GM12875 (cell line): ENCODE results near the gene AIRE.

Experiments
- H3K4me3 ChIP-seq: one replicate; pipeline ENCODE4 v1.5.1; 2011; ENCODE audit warnings: low read depth, low read length, control low read depth
- TF ChIP-seq, protein P1 (sequence below): IDR thresholded peaks from 2 replicates; pipeline ENCODE4 v1.5.1; 2011; ENCODE audit warnings: low read depth, mild to moderate bottlenecking, control low read depth, inconsistent platforms, low read length, moderate library complexity, borderline replicate concordance; ENCODE audit not compliant: insufficient read depth

The AIRE gene

DNA sequence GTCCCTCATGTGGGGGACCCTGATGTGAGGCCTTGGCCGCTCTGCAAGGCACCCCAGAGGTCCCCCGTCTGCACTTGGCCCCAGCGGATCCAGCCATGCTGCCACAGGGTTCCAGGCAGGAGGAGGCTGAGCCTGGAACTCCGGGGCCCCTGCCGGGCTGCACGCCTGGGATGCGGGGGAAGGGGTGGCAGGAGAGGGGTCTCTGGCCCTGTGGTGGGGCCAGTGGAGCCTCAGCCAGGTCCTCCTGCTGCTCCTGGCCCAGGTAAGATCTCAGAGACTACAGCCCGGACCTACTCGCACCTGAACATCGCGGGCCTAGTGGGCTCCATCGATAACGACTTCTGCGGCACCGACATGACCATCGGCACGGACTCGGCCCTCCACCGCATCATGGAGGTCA, 27.0 kb downstream of the AIRE start:
- TF ChIP-seq, protein P1, sequence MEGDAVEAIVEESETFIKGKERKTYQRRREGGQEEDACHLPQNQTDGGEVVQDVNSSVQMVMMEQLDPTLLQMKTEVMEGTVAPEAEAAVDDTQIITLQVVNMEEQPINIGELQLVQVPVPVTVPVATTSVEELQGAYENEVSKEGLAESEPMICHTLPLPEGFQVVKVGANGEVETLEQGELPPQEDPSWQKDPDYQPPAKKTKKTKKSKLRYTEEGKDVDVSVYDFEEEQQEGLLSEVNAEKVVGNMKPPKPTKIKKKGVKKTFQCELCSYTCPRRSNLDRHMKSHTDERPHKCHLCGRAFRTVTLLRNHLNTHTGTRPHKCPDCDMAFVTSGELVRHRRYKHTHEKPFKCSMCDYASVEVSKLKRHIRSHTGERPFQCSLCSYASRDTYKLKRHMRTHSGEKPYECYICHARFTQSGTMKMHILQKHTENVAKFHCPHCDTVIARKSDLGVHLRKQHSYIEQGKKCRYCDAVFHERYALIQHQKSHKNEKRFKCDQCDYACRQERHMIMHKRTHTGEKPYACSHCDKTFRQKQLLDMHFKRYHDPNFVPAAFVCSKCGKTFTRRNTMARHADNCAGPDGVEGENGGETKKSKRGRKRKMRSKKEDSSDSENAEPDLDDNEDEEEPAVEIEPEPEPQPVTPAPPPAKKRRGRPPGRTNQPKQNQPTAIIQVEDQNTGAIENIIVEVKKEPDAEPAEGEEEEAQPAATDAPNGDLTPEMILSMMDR: no peak
- no peak overlapping the region for H3K4me3 ChIP-seq

DNA sequence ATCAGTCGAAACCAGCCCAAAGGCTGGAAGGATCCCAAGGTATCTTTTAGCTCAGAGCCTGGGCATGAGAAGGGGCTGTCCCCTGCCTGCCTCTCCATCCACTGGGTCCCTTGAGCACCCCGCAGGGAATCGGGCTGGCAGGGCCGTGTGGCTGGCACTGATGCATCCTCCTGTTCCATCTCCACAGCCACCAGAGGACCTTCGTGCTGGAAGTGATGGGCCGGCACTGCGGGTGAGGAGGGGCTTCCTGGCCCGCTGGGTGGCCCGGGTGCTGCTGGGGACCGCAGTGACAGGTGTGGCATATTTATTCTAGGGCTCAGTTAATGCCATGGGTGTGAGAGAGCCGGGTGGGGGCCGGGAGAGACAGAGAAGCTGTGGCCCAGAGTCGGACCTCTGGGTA, 27.8 kb downstream of the AIRE start:
- TF ChIP-seq, protein P1: no peak
- no peak overlapping the region for H3K4me3 ChIP-seq

DNA sequence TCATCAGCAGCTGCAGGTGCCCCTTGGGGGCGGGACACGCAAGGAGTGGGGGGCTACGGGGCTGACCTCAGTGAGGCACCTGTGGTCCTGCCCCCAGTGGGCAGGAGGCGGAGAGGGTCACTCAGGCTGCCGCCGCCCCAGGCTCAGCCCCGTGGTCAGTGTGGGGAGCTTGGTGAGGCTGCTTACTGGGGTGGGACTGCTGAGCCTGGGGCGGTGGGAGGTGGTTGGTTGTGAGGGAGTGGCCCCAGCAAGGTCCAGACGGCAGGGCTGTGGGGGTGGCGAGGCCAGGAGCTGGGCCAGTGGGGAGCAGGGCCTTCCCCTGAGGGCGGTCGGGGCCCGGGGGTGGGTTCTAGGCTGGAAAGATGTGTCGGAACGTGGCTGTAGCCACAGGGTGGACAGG, 28.5 kb downstream of the AIRE start:
- TF ChIP-seq, protein P1: no peak

DNA sequence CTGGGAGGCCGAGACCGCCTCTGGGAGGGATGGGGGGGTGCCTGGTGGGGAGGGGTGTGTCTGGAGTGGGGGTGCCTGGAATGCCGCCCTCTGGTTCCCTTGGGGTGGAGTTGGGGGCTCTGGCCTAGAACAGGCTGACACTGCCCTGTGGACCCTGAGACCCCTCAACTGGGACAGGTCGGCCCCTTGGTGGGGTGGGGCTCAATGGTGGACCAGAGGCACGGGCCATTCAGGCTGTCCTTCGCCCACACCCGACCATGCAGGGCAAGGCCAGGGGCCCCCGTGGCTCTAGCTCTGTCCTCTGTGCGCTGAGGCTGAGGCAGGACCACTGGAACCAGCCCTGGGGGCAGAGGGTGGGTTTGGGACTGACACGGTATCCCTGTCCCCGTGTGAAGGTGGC, 28.9 kb downstream of the AIRE start:
- H3K4me3 ChIP-seq: no peak overlapping the region
- TF ChIP-seq, protein P1: no peak

More for the DNA sequence above, 28.5 kb downstream of the AIRE start:
- H3K4me3 ChIP-seq: no peak overlapping the region

DNA sequence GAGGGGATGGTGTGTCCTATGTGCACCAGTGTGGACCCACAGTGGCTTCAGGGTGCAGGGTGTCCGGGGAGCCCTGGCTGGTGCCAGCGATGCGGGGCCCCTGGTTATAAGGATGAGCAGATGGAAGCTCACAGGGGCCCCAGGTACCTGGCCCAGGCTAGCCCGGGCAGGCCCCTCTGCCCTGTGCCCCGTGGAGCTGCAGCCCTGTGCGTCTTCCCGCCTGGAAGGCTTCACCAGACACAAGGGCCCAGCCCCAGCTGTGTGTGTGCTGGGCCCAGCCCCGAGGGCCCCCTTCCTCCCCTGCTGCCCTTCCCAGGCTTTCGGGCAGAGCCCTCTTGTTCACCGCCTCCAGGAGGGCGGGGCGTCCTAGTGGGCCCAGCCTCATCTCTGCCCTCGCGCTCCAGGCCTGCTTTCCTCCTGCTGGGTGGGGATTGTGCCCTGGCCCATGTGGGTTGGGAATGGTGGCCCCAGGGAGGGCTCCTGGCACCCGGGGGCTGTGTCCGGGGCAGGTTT, 30.1 kb downstream of the AIRE start:
- TF ChIP-seq, protein P1: no peak
- no peak overlapping the region for H3K4me3 ChIP-seq

DNA sequence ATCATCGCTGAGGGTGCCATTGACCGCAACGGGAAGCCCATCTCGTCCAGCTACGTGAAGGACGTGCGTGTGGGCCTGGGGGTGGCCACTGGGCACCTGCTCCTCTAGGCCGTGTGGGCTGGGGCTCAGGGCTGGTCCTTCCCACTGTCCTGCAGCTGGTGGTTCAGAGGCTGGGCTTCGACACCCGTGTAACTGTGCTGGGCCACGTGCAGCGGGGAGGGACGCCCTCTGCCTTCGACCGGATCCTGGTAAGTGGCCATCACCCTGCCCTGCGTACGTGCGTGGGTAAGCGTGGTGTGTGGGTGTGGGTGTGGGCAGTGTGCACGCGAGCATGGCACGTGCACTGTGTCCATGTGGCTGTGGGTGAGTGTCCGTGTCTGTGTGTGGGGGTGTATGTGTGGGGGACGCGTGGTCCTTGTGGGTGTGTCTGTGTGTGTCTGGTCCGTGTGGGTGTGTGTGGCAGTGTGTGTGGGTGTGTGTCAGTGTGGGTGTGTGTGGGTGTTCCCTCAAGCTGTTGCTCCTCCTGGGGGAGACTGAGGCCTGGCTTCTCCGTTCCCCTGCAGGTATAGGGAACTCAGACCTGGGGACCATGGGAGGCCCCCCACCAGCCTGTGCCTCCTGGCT, 30.7 kb downstream of the AIRE start:
- H3K4me3 ChIP-seq: no peak overlapping the region
- TF ChIP-seq, protein P1: no peak

DNA sequence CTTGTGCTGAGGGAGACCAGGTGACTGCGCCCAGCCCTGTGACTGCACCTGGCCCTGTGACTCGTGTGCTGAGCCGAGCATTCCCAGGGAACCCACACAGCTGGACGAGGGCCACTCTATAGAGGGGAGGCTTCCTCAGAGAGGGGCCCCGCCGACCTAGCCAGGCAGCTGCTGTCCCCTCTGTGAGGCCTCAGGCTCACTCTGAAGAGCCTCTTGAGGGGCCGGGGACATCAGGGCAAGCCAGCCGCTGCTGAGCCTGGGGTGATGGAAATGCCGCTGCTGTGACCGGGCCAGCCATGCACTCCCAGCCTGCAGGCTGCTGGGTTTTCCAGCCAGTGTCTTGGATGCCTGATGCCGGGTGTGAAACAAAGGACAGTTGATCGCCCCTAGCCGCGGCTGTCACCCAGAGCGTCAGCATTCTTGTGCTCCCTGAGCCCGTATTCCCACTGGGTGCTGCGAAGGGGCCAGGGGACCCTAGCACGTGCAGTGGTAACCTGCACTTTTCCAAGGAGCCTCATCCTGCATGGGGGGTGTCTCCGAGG, 31.6 kb downstream of the AIRE start:
- TF ChIP-seq, protein P1: no peak
- no peak overlapping the region for H3K4me3 ChIP-seq
